OCI-M2 (cell line): Measurements from ENCODE around the gene FLYWCH1.

Source experiments
- DNase-seq: peaks from one replicate; lab custom pipeline; 2025; ENCODE audit not compliant: unreplicated experiment; lab: John Stamatoyannopoulos, UW

Gene FLYWCH1

GRCh38 chr16:2952679-2953078 is 40.9 kb downstream of the FLYWCH1 start:
- no peak for DNase-seq

GRCh38 chr16:2953706-2954627 is 42.2 kb downstream of the FLYWCH1 start:
- no peak for DNase-seq

- no peak for DNase-seq
Observed at GRCh38 chr16:2954656-2955381, 43.1 kb downstream of the FLYWCH1 start.

- no peak for DNase-seq
Observed at GRCh38 chr16:2955438-2955778, 43.7 kb downstream of the FLYWCH1 start.

GRCh38 chr16:2955779-2956578 is 44.2 kb downstream of the FLYWCH1 start:
- no peak for DNase-seq

GRCh38 chr16:2956579-2956956 is 44.8 kb downstream of the FLYWCH1 start:
- no peak for DNase-seq

DNA sequence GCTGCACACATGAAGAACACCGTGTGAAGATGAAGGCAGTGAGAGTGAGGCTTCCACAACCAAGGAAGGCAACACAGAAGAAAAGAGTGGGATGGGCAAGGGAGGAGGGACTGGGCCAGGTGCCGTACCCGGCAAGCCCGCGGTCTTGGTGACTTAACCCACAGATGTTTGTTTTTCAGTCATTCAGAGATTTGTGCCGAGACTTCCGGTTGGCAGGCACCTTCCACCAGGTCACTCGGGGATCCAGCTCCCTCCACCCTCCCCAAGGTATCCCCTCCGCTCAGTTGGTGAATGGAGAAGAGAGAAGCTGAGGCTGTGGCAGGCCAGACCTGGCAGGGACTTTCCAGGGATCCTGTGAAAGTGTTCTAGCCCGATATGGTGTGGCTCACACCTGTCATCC is 47.5 kb downstream of the FLYWCH1 start:
- no peak for DNase-seq

- no peak for DNase-seq
Observed at GRCh38 chr16:2960183-2961010, 48.7 kb downstream of the FLYWCH1 start.

GRCh38 chr16:2962334-2963073 is 50.8 kb downstream of the FLYWCH1 start:
- no peak for DNase-seq

DNA sequence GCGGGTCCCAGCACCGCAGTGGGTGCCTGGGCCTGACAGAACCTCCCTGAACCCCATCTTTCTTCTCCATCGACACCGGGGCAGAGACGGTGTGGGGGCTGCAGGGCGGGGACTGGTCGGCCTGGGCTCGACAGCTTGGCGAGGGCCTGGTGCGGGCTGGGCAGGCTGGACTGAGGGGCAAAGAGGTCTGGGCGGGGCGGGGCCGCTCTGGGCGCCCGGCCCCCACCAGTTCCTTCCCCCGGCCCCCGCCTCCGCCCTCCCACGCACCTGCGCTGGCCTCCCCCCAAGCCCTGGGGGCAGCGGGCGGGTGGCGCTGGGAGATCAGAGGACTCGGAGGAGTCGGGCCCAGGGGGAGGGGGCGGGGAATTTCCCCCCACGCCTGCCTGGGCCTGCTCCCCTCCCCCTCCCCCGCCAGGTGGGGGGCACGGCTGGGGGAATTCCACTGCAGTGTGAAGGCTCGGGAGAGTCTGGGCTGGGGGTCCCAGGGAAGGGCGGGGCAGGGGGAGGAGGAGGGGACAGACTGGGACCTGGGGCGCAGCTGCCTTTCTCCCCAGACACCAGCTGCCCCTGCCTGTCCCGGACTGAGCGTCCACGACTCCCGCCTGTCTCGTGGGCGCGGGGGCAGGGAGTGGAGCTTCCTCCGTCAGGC is 51.5 kb downstream of the FLYWCH1 start:
- DNase-seq: no peak

DNA sequence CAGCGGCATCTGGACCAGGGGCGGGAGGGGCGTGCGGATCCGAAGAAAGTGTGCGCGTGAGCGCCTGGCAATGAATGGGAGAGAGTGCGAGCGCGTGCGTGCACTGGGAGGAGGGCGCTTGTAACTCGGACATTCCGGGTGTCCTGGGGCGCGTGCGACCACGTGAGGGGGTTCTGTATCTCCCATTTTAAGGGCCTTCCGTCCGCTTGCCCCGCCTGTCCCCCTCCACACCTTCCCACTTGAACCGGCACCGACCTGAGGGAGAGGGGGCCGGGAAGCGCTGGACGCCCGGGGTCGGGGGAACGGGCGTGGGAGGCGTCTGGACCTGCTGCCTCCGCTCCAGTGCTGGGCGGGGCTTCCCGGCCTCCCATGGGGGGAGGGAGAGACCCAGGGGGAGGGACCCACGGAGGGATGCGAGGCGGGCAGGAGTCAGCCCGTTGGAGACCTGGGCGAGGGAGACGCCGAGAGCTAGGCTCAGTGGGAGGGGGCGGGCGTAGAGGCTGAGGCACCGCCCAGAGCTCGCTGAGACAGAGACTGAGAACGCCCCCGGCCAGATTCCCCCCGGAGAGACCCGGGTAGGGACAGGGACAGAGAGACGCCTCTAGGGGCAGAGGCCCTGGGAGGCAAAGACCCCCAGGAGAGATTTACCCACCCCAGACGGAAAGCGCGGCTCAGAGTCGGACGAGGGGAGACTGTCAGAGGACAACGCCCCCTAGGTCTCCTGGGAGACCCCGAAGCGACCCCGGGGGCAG is 52.2 kb downstream of the FLYWCH1 start, which contains the start of gene KREMEN2:
TSS of gene KREMEN2 (plus strand) at position 553 of the 752 bp plus-strand sequence. CDS start 246 bp downstream, outside the sequence.
- DNase-seq: peak; percentile 17

DNA sequence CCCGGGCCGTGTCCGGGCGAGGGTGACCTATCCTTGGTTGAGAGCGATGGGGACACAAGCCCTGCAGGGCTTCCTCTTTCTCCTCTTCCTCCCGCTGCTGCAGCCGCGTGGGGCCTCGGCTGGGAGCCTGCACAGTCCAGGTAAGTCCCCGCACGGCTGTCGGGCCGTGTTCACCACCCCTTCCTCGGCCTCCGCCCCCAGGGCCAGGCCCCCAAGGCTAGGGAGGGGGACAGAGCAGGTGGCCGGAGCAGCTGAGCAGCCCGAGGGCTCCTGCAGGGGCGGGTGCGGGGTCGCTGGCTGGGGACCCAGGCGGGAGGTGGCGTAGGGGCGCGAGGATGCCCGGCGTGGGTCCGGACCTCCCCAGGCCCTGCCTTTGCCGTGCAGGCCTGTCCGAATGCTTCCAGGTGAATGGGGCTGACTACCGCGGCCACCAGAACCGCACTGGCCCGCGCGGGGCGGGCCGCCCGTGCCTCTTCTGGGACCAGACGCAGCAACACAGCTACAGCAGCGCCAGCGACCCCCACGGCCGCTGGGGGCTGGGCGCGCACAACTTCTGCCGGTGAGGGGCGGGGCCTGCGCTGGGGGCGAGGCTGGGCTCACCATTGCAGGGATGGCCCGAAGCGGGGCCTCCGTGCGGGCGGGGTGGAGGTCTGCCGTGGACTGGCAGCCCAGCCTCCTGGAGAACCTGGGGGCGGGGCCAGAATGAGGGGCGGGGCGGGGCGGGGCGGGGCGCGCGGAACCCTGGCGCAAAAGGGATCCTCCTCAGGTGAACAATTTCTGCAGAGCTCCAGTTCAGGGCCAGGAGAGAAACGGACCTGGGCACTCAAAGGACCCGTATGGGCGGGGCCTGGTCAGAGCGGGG is 53.0 kb downstream of the FLYWCH1 start:
- DNase-seq: no peak

DNA sequence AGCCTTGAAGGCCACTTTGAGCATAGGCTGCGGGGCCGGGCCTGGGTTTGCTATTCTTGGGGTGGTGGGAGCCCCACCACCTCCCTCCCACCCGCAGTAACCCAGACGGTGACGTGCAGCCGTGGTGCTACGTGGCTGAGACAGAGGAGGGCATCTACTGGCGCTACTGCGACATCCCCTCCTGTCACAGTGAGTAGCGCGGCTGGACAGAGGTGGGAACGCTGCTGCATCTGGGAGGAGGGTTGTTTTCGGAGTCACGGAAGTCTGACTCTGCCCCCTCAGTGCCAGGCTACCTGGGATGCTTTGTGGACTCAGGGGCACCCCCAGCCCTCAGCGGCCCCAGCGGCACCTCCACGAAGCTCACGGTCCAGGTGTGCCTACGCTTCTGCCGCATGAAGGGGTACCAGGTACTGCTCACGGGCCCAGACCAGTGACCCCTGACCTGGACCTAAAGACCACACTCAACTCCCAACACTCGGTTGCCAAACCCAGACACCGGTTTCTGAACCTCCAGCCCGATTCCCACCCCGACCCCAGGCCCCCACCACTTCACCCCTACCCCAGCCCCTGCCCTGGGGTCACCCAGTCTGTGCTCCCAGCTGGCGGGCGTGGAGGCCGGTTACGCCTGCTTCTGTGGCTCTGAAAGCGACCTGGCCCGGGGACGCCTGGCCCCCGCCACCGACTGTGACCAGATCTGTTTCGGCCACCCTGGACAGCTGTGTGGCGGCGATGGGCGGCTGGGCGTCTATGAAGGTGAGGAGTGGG is 54.5 kb downstream of the FLYWCH1 start:
- no peak for DNase-seq

DNA sequence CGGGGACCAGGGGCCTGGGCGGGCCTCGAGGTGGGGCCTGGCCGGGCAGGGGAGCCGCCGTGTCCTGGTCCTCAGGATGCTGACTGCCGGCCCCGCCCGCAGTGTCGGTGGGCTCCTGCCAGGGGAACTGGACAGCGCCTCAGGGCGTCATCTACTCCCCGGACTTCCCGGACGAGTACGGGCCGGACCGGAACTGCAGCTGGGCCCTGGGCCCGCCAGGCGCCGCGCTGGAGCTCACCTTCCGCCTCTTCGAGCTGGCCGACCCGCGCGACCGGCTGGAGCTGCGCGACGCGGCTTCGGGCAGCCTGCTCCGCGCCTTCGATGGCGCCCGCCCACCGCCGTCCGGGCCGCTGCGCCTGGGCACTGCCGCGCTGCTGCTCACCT is 55.1 kb downstream of the FLYWCH1 start:
- no peak for DNase-seq

- DNase-seq: no peak
Observed at GRCh38 chr16:2967211-2967631, 55.5 kb downstream of the FLYWCH1 start.

- DNase-seq: no peak
Observed at GRCh38 chr16:2967721-2968161, 56.0 kb downstream of the FLYWCH1 start.

DNA sequence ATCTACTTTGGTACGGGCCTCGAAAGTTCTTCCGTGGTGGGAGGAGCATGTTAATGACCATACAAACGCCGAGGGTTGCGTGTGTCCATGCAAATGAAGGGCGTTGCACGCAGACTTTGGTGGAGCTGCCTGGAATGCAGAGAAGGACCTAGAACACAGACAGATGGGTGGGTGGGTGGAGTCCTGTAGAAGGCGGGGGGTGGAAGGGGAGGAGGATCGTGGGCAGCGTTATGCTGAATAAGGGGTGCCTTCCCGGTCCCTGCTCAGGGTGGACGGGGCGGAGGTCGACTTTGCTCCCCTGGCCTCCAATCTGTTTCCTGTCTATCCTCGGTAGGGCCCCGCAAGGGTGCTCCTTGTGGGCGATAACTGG is 56.6 kb downstream of the FLYWCH1 start:
- DNase-seq: no peak
